Cardiac muscle cell (in vitro differentiated cells and primary cell): Measurements from ENCODE around the gene APBA1. TPM values are rescaled to one million over a fixed set of nuclear protein-coding genes. Genes with fewer than 3 reads are reported as not detected.

Experiments
- DNase-seq, 2 donors: peaks; one replicate each; pipeline versions ENCODE4 v3.0.0 to v3.0.0-alpha.2; 2010 to 2017; ENCODE audit warnings: low read depth in 1 of 2, low spot score in 1 of 2
- H3K27ac ChIP-seq: fragments of 200-600 bp; sonication (generic); 2 replicates; pipeline ENCODE4 v1.5.1; 2016
- H3K27me3 ChIP-seq: fragments of 200-600 bp; sonication (generic); 2 replicates; pipeline ENCODE4 v1.6.0; 2016; ENCODE audit warnings: control low read depth
- H3K36me3 ChIP-seq: fragments of 200-600 bp; sonication (generic); 2 replicates; pipeline ENCODE4 v1.5.1; 2016; ENCODE audit warnings: control low read depth
- H3K4me1 ChIP-seq: fragments of 200-600 bp; sonication (generic); 2 replicates; pipeline ENCODE4 v1.8.1; 2017; ENCODE audit warnings: low read depth, mild to moderate bottlenecking, mixed run types
- H3K4me3 ChIP-seq: fragments of 200-600 bp; sonication (generic); 2 replicates; pipeline ENCODE4 v1.5.1; 2016; ENCODE audit warnings: mild to moderate bottlenecking
- H3K9me3 ChIP-seq: fragments of 200-600 bp; sonication (generic); 2 replicates; pipeline ENCODE4 v1.5.1; 2017; ENCODE audit warnings: low read depth, mild to moderate bottlenecking, control low read depth
- CTCF ChIP-seq: IDR thresholded peaks from 2 replicates; pipeline ENCODE4 v1.5.1; 2012; ENCODE audit warnings: low read depth, mild to moderate bottlenecking, low read length
- polyA plus RNA-seq: library from polyadenylated mRNA; unstranded; fragments of >200 nt; fragmentation: Nextera tagmentation; extraction: Ambion mirVana; gene quantifications from 2 replicates; pipeline ENCODE4 v1.2.1, GENCODE V29; 2016
- total RNA-seq: library from RNA; depleted of rRNA; stranded (reverse); fragments of >200 nt; gene quantifications from 2 replicates; pipeline ENCODE4 v1.2.3, GENCODE V29; 2016

The APBA1 gene
- total and polyA plus RNA-seq, 2 experiments from 2014 or later = 0.93 to 2.4 TPM

GRCh38 chr9:69622676-69623075, 49.5 kb downstream of the APBA1 start:
- Histone ChIP-seq H3K9me3 (no peaks in the 10 kb centered on the region), H3K4me3 (no peak overlapping the region), H3K27me3 (no peaks in the 10 kb centered on the region), H3K36me3 (no peaks in the 10 kb centered on the region), H3K4me1 (no peaks in the 10 kb centered on the region), H3K27ac (no peak overlapping the region)
- no peak for TF ChIP-seq CTCF
- peak in 1 of 2 donors; percentile 93 for DNase-seq

- Histone ChIP-seq H3K9me3 (no peaks in the 10 kb centered on the region), H3K27ac (no peak overlapping the region), H3K4me3 (no peak overlapping the region), H3K4me1 (no peaks in the 10 kb centered on the region), H3K36me3 (no peaks in the 10 kb centered on the region), H3K27me3 (no peaks in the 10 kb centered on the region)
- no peak for TF ChIP-seq CTCF
- no peak for DNase-seq
Measured at GRCh38 chr9:69621730-69622460, 50.3 kb downstream of the APBA1 start.

- Histone ChIP-seq H3K27ac (no peak overlapping the region), H3K9me3 (no peaks in the 10 kb centered on the region), H3K4me1 (no peaks in the 10 kb centered on the region), H3K36me3 (no peaks in the 10 kb centered on the region), H3K4me3 (no peak overlapping the region), H3K27me3 (no peaks in the 10 kb centered on the region)
- TF ChIP-seq CTCF = no peak
- no peak for DNase-seq
Measured at GRCh38 chr9:69620731-69621130, 51.4 kb downstream of the APBA1 start.

- no peak overlapping the region for H3K27ac ChIP-seq
- TF ChIP-seq CTCF = no peak
- DNase-seq = no peak
Measured at GRCh38 chr9:69619233-69619632, 52.9 kb downstream of the APBA1 start.

GRCh38 chr9:69617006-69617405, 55.2 kb downstream of the APBA1 start:
- H3K36me3 ChIP-seq = no peaks in the 10 kb centered on the region
- H3K27ac ChIP-seq = no peak overlapping the region
- TF ChIP-seq CTCF = no peak
- H3K9me3 ChIP-seq = no peaks in the 10 kb centered on the region
- no peak for DNase-seq
- no peaks in the 10 kb centered on the region for H3K4me1 ChIP-seq
- H3K27me3 ChIP-seq = no peaks in the 10 kb centered on the region
- no peak overlapping the region for H3K4me3 ChIP-seq

More at GRCh38 chr9:69619233-69619632, 52.9 kb downstream of the APBA1 start:
- no peaks in the 10 kb centered on the region for H3K4me1 ChIP-seq
- H3K9me3 ChIP-seq = no peaks in the 10 kb centered on the region
- H3K27me3 ChIP-seq = no peaks in the 10 kb centered on the region
- no peak overlapping the region for H3K4me3 ChIP-seq
- no peaks in the 10 kb centered on the region for H3K36me3 ChIP-seq
